NT2/D1 (cell line): ENCODE results near the gene PIM1.

ENCODE experiments used
- SUZ12 ChIP-seq: IDR thresholded peaks from 2 replicates; pipeline ENCODE4 v1.6.1; 2011; ENCODE audit not compliant: insufficient read length, insufficient read depth; ENCODE audit errors: extremely low read depth
- YY1 ChIP-seq: IDR thresholded peaks from 2 replicates; pipeline ENCODE4 v1.6.1; 2011; ENCODE audit not compliant: insufficient read length, insufficient read depth
- ZNF274 ChIP-seq: IDR thresholded peaks from 2 replicates; pipeline ENCODE4 v1.6.1; 2011; ENCODE audit warnings: mild to moderate bottlenecking, low read depth, low read length

- TF ChIP-seq ZNF274 (no peak), YY1 (no peak), SUZ12 (no peak)
These were observed 7.2 kb upstream of the PIM1 start for GRCh38 chr6:37162740-37163139.
